ENCODE data around the gene CYP27A1. TPM values are rescaled to one million over a fixed set of nuclear protein-coding genes. Genes with fewer than 3 reads are reported as not detected.

CYP27A1 gene
- total RNA-seq, 2 donors from 2014 or later: 0.16 to 0.18 TPM

DNA sequence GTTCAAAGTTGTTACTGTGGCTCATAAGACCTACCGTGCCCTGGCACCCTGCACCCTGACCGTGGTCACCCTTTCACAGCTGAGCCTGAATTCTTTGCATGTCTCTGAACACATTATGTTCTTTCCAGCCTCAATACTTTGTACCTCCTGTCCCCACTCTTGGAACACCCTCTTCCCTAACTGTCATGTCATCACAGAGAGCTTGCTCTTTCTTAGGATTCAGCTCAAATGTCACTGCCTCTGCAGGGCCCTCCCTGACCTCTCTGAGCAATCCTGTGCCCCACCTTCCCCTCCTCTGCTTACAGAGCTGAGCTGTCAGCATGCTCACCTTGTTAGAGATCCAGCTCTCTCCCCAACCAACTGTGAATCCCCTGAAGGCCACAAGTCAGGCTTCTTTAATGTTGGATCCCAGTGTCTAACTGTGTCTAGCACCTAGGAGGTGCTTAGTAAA is 34.6 kb downstream of the CYP27A1 start:
- Mint-ChIP-seq H3K36me3 (no peaks in the 10 kb centered on the region), H3K9me3 (no peaks in the 10 kb centered on the region), H3K27ac (no peak overlapping the region)
- DNase-seq (ENCODE audit: low spot score in 2 of 2) (no peak), ATAC-seq (no peak)

DNA sequence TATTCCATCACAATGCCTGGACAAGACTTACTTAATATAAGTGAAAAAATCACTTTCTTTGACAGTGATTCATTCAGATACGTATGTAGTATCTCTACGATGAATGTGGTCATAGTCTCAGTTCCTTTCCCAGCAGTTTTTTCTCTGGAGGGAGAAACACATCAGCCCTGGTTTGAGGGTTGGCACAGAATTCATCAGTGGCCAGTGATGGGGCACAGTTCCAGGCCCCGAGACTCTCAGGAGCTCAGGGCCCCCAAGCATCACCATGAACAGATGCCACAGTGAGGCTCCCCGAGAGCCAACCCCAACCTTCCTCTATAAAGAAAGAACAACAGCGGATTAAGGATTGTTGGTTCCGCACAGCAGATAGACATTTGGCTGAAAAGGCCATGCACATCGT is 37.1 kb downstream of the CYP27A1 start:
- DNase-seq (ENCODE audit: low spot score in 2 of 2): no peak
- no peaks in the 10 kb centered on the region for H3K9me3 Mint-ChIP-seq
- no peaks in the 10 kb centered on the region for H3K36me3 Mint-ChIP-seq
- H3K27ac Mint-ChIP-seq: no peak overlapping the region
- ATAC-seq: no peak

DNA sequence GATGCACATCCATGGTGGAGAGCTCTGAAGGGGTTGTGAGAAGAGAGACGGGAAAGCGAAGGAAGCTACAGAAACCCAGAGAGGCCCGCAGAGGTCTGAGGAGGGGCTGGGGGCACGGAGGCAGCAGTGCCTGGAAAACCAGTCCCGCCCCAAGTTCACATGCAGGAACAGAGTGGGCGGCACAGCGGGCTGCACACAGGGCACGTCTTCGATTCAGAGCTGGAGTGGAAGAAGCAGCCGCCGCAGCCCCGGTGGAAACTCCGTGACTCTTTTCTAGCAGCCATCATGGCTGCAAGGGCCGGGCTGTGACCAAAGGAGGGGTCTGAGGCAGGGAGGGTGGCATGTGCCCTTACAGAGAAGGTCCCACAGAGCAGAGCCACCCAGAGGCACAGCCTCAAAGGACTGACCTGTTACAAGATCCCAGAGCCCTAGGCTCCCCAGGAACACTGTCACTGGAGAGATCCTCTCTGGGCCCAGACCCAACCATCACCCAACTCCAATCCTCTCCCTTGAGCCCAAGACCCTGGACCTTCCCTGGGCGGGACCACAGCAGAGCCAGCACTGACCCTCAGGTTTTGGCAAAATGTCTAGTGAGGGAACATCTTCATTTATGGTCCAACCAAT is 38.9 kb downstream of the CYP27A1 start:
- H3K27ac Mint-ChIP-seq: no peak overlapping the region
- H3K36me3 Mint-ChIP-seq: no peaks in the 10 kb centered on the region

DNA sequence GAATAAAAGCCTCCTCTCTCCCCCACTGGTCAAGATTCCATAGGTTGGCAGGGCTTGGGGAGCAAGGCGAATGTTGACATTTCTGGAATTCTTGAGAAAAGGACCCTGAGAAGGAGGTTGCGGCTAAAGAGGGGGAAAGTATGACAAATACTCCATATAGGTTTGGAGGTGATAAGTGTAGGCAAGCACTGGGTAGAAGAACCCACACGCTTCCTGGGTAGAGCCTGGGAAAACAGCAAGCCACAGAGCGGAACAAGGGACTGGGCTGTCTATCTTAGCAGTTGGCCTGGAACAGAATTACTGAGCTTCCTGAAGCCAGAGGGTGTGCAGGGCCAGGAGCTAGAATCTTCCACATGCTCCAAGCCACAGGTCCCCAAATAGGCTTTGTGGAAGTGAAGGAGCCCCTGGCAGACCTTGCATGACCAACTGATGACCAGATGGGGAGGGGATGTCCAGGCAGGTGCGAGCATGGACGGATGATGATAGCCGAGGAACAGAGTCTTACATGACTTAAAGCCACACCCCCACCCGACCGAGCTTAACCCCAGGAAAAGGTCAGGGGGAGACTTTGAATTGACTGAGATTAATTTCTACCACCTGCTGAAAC is 39.8 kb downstream of the CYP27A1 start:
- Mint-ChIP-seq H3K9me3 (no peaks in the 10 kb centered on the region), H3K27ac (no peak overlapping the region)
- ATAC-seq: no peak

More for the DNA sequence above, 38.9 kb downstream of the CYP27A1 start:
- H3K9me3 Mint-ChIP-seq: no peaks in the 10 kb centered on the region
- ATAC-seq (no peak), DNase-seq (ENCODE audit: low spot score in 2 of 2) (no peak)

DNA sequence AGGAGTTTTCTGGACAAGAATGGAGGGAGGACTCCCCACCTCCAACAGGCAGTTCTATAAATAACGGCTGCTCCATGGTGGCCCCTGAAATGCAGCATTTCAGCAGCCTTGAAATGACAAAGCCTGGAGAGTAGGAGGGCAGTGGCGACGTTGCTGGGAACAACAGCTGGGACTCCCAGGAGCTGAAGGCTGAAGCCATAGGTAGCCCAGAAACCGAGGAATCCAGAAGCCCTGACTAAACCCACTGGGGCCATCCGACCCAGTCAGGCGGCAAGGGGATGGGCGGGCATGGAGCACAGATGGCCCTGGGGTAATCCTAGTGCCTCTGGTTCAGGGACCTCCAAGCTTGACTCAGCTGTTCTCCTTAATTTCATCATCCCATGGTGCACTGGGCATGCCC is 40.7 kb downstream of the CYP27A1 start:
- Mint-ChIP-seq H3K9me3 (no peaks in the 10 kb centered on the region), H3K36me3 (no peaks in the 10 kb centered on the region), H3K27ac (no peak overlapping the region)
- ATAC-seq: no peak
- DNase-seq (ENCODE audit: low spot score in 2 of 2): no peak

More for the DNA sequence above, 39.8 kb downstream of the CYP27A1 start:
- no peak for DNase-seq (ENCODE audit: low spot score in 2 of 2)
- H3K36me3 Mint-ChIP-seq: no peaks in the 10 kb centered on the region

DNA sequence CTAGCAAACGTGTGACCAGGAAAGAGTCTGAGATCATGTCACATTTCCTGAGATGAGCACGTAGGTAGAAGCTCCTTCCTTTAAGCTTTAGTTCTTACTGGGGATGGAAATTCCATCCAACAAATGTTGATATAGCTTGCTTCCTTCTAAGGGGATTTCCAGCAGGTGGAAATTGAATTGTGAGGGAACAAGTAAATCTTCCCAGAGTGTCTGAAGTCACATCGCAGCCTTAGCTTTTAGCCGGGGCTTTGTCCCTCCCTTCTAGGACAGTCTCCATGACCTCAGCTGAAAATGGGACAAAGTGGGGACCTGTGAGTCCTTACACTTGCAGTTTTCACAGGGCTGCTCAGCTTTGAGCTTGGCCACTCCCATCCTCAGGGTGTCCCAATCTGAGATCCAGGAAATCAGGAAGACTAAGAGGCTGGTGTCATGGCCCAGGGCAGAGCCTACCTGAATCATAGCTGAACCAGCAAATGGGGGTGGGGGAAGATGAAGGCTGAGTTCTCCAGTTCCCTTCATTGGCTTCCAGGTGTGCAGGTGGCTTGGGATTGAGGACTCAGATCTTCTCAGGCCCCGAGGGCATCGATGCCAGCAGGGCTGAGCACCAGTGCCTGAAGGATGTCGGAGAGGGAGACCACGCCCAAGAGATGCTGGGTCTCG is 41.4 kb downstream of the CYP27A1 start:
- Mint-ChIP-seq H3K9me3 (no peaks in the 10 kb centered on the region), H3K36me3 (no peaks in the 10 kb centered on the region), H3K27ac (no peak overlapping the region)
- ATAC-seq (no peak), DNase-seq (ENCODE audit: low spot score in 2 of 2) (no peak)

DNA sequence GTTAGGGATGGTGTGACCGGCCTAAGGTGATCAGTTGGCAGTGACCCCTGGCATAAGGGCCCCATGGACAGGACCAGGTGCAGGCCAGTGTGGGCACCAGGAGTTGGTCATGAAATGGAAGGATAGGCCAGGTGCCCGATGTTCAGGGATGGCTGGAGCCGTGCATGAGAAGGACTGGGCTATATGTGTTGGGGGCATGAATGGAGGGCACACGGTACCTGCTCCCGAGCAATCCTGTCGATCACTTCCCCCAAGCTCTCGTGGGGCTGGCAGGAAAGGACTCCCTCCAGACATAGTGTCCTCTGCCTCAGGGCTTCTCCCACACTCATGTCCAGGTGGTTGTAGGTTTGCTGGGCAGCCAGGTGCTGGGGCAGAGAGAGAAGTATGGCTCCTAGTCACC is 42.1 kb downstream of the CYP27A1 start:
- no peak overlapping the region for H3K27ac Mint-ChIP-seq
- no peak for ATAC-seq
- no peak for DNase-seq (ENCODE audit: low spot score in 2 of 2)
- no peaks in the 10 kb centered on the region for H3K9me3 Mint-ChIP-seq
- no peaks in the 10 kb centered on the region for H3K36me3 Mint-ChIP-seq

DNA sequence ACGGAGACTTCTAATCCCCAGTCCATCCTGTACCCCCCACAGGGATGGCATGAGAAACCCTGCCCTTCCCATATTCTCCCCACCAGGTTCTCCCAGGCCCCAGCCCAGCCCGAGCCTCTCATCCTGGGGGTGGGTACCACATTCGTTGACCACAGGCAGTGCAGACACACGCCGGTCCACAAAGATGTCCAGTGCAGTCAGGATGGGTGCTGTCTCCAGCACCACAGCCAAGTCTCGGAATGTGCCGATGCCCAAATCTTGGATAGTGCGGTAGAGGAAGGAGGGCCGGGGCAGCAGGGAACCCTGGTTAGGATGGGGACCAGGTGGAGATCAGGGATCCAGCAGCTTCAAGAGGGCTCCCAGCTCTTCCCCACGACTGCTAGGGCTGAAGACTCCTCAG is 44.8 kb downstream of the CYP27A1 start:
- Mint-ChIP-seq H3K36me3 (no peaks in the 10 kb centered on the region), H3K9me3 (no peaks in the 10 kb centered on the region), H3K27ac (no peak overlapping the region)
- ATAC-seq (no peak), DNase-seq (ENCODE audit: low spot score in 2 of 2) (no peak)

DNA sequence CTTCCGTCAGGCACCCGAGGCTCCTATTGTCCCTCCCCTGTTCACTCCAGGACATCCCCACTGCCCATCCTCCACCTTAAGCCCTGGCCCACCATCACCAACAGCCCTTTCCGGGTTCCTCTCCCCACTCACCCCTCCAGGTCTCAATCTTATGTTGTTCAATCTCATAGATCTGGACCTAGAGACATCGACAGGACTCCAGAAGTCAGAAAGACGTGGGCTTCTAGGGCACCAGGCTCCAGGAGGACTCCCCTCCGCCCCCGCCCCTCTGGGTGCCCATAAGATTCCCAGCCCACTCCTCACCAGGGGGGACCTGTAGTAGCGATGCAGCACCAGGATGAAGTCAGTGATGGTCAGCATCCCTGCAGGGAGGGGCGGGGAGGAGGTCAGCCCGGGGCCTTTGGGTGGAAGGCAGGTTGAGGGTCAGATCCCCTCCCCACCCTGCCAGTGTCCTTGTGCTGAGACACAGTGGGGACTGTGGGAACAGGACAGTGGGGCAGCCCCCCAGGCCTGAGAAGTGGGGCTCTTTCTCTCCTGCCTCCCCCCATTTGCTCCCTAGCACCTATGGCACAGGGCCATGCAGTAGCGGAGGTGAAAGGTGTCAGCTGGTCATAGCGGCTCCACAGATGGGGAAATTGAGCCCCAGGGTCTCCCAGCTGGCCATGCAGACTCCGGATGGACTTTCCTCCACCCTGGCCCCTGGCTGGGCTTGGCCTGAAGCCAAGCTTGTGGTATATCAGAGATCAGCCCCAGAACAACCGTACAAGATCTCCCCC is 45.9 kb downstream of the CYP27A1 start:
- ATAC-seq: no peak
- H3K9me3 Mint-ChIP-seq: no peaks in the 10 kb centered on the region
- no peak for DNase-seq (ENCODE audit: low spot score in 2 of 2)
- no peaks in the 10 kb centered on the region for H3K36me3 Mint-ChIP-seq
- H3K27ac Mint-ChIP-seq: no peak overlapping the region

DNA sequence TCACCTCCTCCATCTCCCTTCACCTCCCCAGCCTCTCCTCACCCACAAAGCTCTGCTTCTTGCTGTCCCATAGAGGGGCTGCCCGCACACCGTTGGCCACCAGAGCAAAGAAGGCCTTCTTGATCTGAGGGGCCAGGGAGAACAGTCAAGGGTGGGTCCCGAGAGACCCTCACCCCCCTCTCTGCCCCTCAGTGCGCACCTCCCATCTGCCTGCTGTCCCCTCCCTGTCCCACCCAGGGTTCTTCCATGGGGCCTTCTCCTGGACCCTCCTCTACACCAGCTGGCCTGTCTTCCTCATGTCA is 46.5 kb downstream of the CYP27A1 start:
- ATAC-seq: no peak
- DNase-seq (ENCODE audit: low spot score in 2 of 2): no peak
- Mint-ChIP-seq H3K27ac (no peak overlapping the region), H3K9me3 (no peaks in the 10 kb centered on the region), H3K36me3 (no peaks in the 10 kb centered on the region)

DNA sequence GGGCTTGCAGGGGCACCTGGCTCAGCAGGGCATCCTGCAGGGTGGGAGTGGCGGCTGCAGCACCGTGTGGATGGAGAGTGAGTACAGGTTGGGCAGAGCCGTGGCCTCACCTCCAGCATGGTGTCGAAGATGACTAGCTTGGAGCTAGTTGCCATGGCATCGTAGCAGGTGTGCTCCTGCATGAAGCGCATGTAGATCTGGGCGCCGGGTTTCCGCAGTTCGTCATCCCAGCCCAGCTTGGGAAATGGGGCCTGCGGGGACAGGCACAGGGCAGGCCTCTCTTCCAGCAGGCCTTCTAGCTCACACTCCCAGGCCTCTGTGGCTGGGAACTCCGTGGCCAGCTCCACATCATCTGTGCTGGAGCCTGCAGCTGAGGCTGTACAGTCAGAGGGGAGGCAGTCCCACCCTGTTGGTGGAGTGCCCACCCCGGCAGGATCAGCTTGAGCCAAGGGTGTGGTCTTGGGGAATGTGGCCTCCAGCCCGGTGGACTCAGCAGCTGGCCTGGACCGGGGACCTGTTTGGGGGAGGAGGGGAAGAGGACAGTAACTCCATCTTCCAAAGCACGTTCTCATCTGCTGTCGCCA is 48.0 kb downstream of the CYP27A1 start:
- ATAC-seq: no peak
- no peaks in the 10 kb centered on the region for H3K9me3 Mint-ChIP-seq
- no peak for DNase-seq (ENCODE audit: low spot score in 2 of 2)

DNA sequence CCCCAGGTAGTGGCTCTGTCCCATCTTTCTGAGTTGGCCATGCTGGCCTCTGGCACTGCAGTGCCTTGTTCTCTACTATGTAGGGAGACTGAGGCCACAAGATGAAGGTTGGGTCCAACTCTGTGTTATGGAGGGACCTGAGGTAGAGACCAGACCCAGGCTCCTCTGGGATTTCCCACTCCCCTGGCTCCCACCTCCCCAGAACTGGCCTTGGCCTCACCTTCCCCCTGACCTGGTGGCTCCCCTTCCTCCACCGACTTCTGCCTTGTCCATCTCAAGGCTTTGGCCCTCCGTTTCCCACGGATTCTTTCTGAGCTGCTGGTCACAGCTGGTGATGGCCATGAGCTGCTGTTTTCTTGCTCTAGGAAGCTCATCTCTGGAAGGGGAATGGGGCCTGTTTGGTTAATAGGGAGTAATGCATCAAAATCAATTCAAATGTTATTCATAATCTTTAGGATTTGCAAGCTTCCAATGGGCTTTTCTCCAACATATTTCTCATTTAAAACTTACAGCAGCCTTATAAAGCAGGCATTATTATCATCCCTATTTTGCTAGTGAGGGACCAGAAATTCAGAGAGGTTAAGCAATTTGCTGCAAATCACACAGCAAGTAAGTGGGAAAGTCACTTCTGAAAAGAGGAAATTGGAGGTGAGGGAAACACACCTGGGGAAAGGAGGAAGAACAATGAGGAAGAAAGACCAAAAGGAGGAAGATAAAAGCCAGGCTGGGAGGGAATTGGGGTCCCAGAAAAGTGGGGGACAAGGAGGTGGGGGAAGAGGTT is 48.8 kb downstream of the CYP27A1 start:
- no peaks in the 10 kb centered on the region for H3K9me3 Mint-ChIP-seq
- no peaks in the 10 kb centered on the region for H3K36me3 Mint-ChIP-seq
- ATAC-seq (no peak), DNase-seq (ENCODE audit: low spot score in 2 of 2) (no peak)
- H3K27ac Mint-ChIP-seq: no peak overlapping the region

More for the DNA sequence above, 48.0 kb downstream of the CYP27A1 start:
- H3K36me3 Mint-ChIP-seq: no peaks in the 10 kb centered on the region
- no peak overlapping the region for H3K27ac Mint-ChIP-seq

DNA sequence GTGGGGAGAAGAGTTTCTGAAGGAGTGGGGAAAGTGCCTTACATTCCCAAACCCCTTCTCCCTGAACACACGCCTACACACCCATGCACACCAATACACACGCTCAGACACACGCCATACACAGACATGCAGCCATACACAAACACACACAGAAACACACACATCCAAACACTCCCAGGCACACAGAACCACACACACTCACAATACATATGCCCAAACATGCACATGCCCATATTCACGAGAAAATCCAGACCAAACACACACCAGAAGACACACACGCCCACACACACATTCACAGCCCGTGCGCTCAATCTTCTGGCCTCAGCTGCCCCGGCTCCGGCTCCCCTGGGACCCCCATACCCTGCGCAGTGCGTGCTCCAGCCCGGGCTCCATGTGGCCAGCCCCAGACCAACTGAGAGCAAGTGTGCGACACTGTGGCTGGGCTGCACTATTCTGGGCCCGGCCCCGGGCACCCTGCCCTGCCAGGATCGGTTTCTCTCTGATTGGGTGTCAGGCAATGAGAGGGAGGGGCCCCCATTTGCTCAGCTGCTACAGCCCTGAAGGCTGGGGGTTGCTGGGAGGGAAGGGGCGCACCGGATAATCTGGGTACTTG is 49.5 kb downstream of the CYP27A1 start, which contains the start of gene PRKAG3:
Gene PRKAG3, minus strand, starts transcription at position 426 of the 613 bp plus-strand sequence.
- Mint-ChIP-seq H3K9me3 (no peaks in the 10 kb centered on the region), H3K27ac (no peak within 1 kb of the TSS)
- no peak for ATAC-seq

DNA sequence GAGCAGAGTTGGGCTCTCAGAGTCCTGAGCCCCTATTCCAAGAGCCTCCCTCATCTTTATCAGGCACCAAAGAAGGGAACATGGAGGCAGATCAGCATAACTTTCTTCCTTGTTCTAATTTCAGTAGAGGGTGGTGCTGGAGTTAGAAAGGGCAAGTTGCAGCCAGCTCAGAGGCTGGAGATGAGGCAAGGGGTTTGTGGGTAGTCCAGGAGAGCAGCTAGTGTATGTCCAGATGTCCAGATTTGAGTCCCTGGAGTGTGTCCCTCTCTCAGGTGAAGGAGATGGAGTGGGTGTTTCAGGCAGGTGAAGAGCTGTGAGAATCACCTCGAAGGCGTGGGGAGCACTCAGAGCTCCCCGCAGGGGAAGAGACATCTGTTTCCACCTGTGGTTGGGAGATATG is 50.1 kb downstream of the CYP27A1 start:
- ATAC-seq (no peak), DNase-seq (ENCODE audit: low spot score in 2 of 2) (no peak)
- Mint-ChIP-seq H3K36me3 (peaks cover 0 to 2% of the 10 kb centered on the region in 2 donors), H3K9me3 (no peaks in the 10 kb centered on the region), H3K27ac (no peak overlapping the region)

More for the DNA sequence above, 49.5 kb downstream of the CYP27A1 start, which contains the start of gene PRKAG3:
- H3K36me3 Mint-ChIP-seq: no peaks in the 10 kb centered on the region
- DNase-seq (ENCODE audit: low spot score in 2 of 2): no peak

DNA sequence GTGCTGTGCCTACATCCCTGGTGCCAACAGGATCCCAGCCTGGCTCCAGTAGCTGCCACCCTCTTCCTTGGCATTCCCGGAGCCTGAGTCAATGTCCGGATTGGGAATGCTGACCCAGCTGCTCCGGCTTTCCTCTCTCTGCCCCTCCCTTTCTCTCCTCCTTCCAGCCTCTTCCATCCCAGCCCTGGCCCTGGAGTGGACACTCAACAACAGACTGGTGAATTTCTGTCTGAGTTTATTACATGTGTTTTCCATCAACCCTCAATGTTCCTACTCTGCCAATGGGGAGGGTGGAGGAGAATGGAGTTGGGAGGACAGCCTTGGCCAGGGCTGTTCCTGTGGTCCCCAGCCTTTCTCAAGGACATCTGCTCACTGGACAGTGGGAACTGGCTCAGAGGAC is 50.6 kb downstream of the CYP27A1 start:
- H3K36me3 Mint-ChIP-seq: peaks cover 0 to 7% of the 10 kb centered on the region in 2 donors
- no peak overlapping the region for H3K27ac Mint-ChIP-seq
- DNase-seq (ENCODE audit: low spot score in 2 of 2) (no peak), ATAC-seq (no peak)
- peaks cover 0 to 2% of the 10 kb centered on the region in 2 donors for H3K9me3 Mint-ChIP-seq
